Neural progenitor cell (in vitro differentiated cells): Measurements from ENCODE around the gene LRP2. TPM values are rescaled to one million over a fixed set of nuclear protein-coding genes. Genes with fewer than 3 reads are reported as not detected.

ENCODE experiments used
- DNase-seq: peaks from one replicate; pipeline ENCODE4 v3.0.0-alpha.2; 2016; ENCODE audit warnings: low spot score
- H2AFZ ChIP-seq: fragments of 200-600 bp; sonication (generic); replicated peaks from 2 replicates; pipeline ENCODE4 v1.6.1; 2016; ENCODE audit warnings: antibody characterized with exemption
- H3F3A ChIP-seq: fragments of 200-600 bp; sonication (generic); 2 replicates; pipeline ENCODE4 v1.6.1; 2016; ENCODE audit warnings: antibody characterized with exemption, low read depth
- H3K27ac ChIP-seq: fragments of 200-600 bp; sonication (generic); 2 replicates; pipeline ENCODE4 v1.5.1; 2016; ENCODE audit warnings: mild to moderate bottlenecking
- H3K27me3 ChIP-seq: fragments of 200-600 bp; sonication (generic); 2 replicates; pipeline ENCODE4 v1.6.1; 2016; ENCODE audit warnings: mild to moderate bottlenecking, moderate library complexity
- H3K36me3 ChIP-seq: fragments of 200-600 bp; sonication (generic); 2 replicates; pipeline ENCODE4 v1.5.1; 2016
- H3K4me1 ChIP-seq: fragments of 200-600 bp; sonication (generic); 2 replicates; pipeline ENCODE4 v1.6.1; 2016; ENCODE audit warnings: mixed run types
- H3K4me2 ChIP-seq: fragments of 200-600 bp; sonication (generic); 2 replicates; pipeline ENCODE4 v1.6.1; 2016
- H3K4me3 ChIP-seq: fragments of 200-600 bp; sonication (generic); 2 replicates; pipeline ENCODE4 v1.5.1; 2016
- H3K79me2 ChIP-seq: fragments of 200-600 bp; sonication (generic); 2 replicates; pipeline ENCODE4 v1.6.1; 2016; ENCODE audit warnings: low read depth
- H3K9ac ChIP-seq: fragments of 200-600 bp; sonication (generic); 2 replicates; pipeline ENCODE4 v1.6.1; 2016
- H3K9me3 ChIP-seq: fragments of 200-600 bp; sonication (generic); 2 replicates; pipeline ENCODE4 v1.5.1; 2016; ENCODE audit warnings: low read depth
- H4K20me1 ChIP-seq: fragments of 200-600 bp; sonication (generic); 2 replicates; pipeline ENCODE4 v1.6.1; 2016; ENCODE audit warnings: low read depth
- H3K27ac Mint-ChIP-seq: 3 replicates; pipeline ENCODE4 v1.8.0; 2021; ENCODE audit warnings: mixed read lengths
- H3K27me3 Mint-ChIP-seq: 2 replicates; pipeline ENCODE4 v1.8.0; 2022; ENCODE audit warnings: low read depth, mild to moderate bottlenecking, inconsistent platforms, moderate library complexity, mixed read lengths; ENCODE audit not compliant: insufficient read depth
- H3K36me3 Mint-ChIP-seq: 3 replicates; pipeline ENCODE4 v1.8.0; 2021; ENCODE audit warnings: mixed read lengths
- H3K4me1 Mint-ChIP-seq: 3 replicates; pipeline ENCODE4 v1.8.0; 2021; ENCODE audit warnings: mixed read lengths
- H3K4me3 Mint-ChIP-seq: 3 replicates; pipeline ENCODE4 v1.8.0; 2021; ENCODE audit warnings: mild to moderate bottlenecking, moderate library complexity, mixed read lengths
- H3K9me3 Mint-ChIP-seq: 3 replicates; pipeline ENCODE4 v1.8.0; 2020; ENCODE audit warnings: mixed read lengths
- CTCF ChIP-seq: fragments of 200-600 bp; sonication (generic); IDR thresholded peaks from 2 replicates; pipeline ENCODE4 v1.5.1; 2017; ENCODE audit warnings: antibody characterized with exemption, mild to moderate bottlenecking
- EZH2 ChIP-seq: fragments of 200-600 bp; sonication (generic); IDR thresholded peaks from 2 replicates; pipeline ENCODE4 v1.6.1; 2017; ENCODE audit warnings: antibody characterized with exemption, mild to moderate bottlenecking, moderate library complexity
- EZH2phosphoT487 ChIP-seq: fragments of 200-600 bp; sonication (generic); IDR thresholded peaks from 2 replicates; pipeline ENCODE4 v1.6.1; 2017; ENCODE audit warnings: antibody characterized with exemption
- total RNA-seq: library from RNA; depleted of rRNA; stranded (reverse); fragments of >200 nt; gene quantifications from 2 replicates; pipeline ENCODE4 v1.2.3, GENCODE V29; 2015; ENCODE audit warnings: low replicate concordance

Gene LRP2
- total RNA-seq, 1 donor from 2014 or later, result 143 TPM

GRCh38 chr2:169210917-169211316, 151.4 kb downstream of the LRP2 start:
- Histone ChIP-seq H3F3A (no peaks in the 10 kb centered on the region), H4K20me1 (no peaks in the 10 kb centered on the region), H3K27me3 (no peaks in the 10 kb centered on the region), H3K4me3 (no peak overlapping the region), H3K4me2 (no peak overlapping the region), H3K79me2 (no peaks in the 10 kb centered on the region), H3K4me1 (no peaks in the 10 kb centered on the region), H3K36me3 (peaks cover 27% of the 10 kb centered on the region), H2AFZ (no peak overlapping the region), H3K9ac (no peak overlapping the region), H3K27ac (no peak overlapping the region), H3K9me3 (no peaks in the 10 kb centered on the region)
- Mint-ChIP-seq H3K27ac (no peak overlapping the region), H3K27me3 (no peaks in the 10 kb centered on the region), H3K4me1 (no peaks in the 10 kb centered on the region), H3K4me3 (no peak overlapping the region), H3K36me3 (peaks cover 16% of the 10 kb centered on the region), H3K9me3 (no peaks in the 10 kb centered on the region)
- TF ChIP-seq EZH2phosphoT487, result no peak
- no peak for TF ChIP-seq EZH2
- TF ChIP-seq CTCF, result no peak
- no peak for DNase-seq

GRCh38 chr2:169208026-169208425, 154.3 kb downstream of the LRP2 start:
- H3K9me3 Mint-ChIP-seq, result no peaks in the 10 kb centered on the region
- DNase-seq, result no peak
- H3K36me3 Mint-ChIP-seq, result peaks cover 21% of the 10 kb centered on the region

GRCh38 chr2:169205176-169205575, 157.2 kb downstream of the LRP2 start:
- no peaks in the 10 kb centered on the region for H4K20me1 ChIP-seq
- no peak for TF ChIP-seq EZH2
- TF ChIP-seq CTCF, result no peak
- H3K27ac Mint-ChIP-seq, result no peak overlapping the region
- no peak overlapping the region for H3K9ac ChIP-seq
- no peak overlapping the region for H3K4me2 ChIP-seq
- H3K27me3 Mint-ChIP-seq, result no peaks in the 10 kb centered on the region
- no peaks in the 10 kb centered on the region for H3K4me1 ChIP-seq
- no peaks in the 10 kb centered on the region for H3K9me3 ChIP-seq
- peaks cover 36% of the 10 kb centered on the region for H3K36me3 ChIP-seq
- no peak for DNase-seq
- H3K4me3 Mint-ChIP-seq, result no peak overlapping the region
- no peaks in the 10 kb centered on the region for H3F3A ChIP-seq
- H3K4me1 Mint-ChIP-seq, result no peaks in the 10 kb centered on the region
- H3K36me3 Mint-ChIP-seq, result peaks cover 32% of the 10 kb centered on the region
- no peaks in the 10 kb centered on the region for H3K9me3 Mint-ChIP-seq
- H3K27ac ChIP-seq, result no peak overlapping the region
- H3K27me3 ChIP-seq, result no peaks in the 10 kb centered on the region
- no peak overlapping the region for H3K4me3 ChIP-seq
- no peaks in the 10 kb centered on the region for H3K79me2 ChIP-seq
- H2AFZ ChIP-seq, result no peak overlapping the region

More at GRCh38 chr2:169208026-169208425, 154.3 kb downstream of the LRP2 start:
- Histone ChIP-seq H3K9me3 (no peaks in the 10 kb centered on the region), H3K4me2 (no peak overlapping the region), H3K36me3 (peaks cover 34% of the 10 kb centered on the region), H3K4me1 (no peaks in the 10 kb centered on the region), H3F3A (no peaks in the 10 kb centered on the region), H3K9ac (no peak overlapping the region), H2AFZ (no peak overlapping the region), H3K79me2 (no peaks in the 10 kb centered on the region), H4K20me1 (no peaks in the 10 kb centered on the region), H3K27me3 (no peaks in the 10 kb centered on the region), H3K27ac (no peak overlapping the region), H3K4me3 (no peak overlapping the region)
- Mint-ChIP-seq H3K27me3 (no peaks in the 10 kb centered on the region), H3K4me3 (no peak overlapping the region), H3K4me1 (no peaks in the 10 kb centered on the region), H3K27ac (no peak overlapping the region)
- TF ChIP-seq EZH2phosphoT487 (no peak), EZH2 (no peak), CTCF (no peak)

- Histone ChIP-seq H3K9ac (no peak overlapping the region), H2AFZ (no peak overlapping the region), H3K36me3 (peaks cover 36% of the 10 kb centered on the region), H3K4me1 (no peaks in the 10 kb centered on the region), H3K4me3 (no peak overlapping the region), H4K20me1 (no peaks in the 10 kb centered on the region), H3K9me3 (no peaks in the 10 kb centered on the region), H3K4me2 (no peak overlapping the region), H3K27me3 (no peaks in the 10 kb centered on the region), H3K27ac (no peak overlapping the region), H3K79me2 (no peaks in the 10 kb centered on the region), H3F3A (no peaks in the 10 kb centered on the region)
- Mint-ChIP-seq H3K4me3 (no peak overlapping the region), H3K27ac (no peak overlapping the region), H3K36me3 (peaks cover 32% of the 10 kb centered on the region), H3K27me3 (no peaks in the 10 kb centered on the region), H3K9me3 (no peaks in the 10 kb centered on the region), H3K4me1 (no peaks in the 10 kb centered on the region)
- no peak for DNase-seq
- TF ChIP-seq EZH2 (no peak), CTCF (no peak), EZH2phosphoT487 (no peak)
These were observed 158.4 kb downstream of the LRP2 start for GRCh38 chr2:169203952-169204351.
